Activated T-cell treated with anti-CD3 and anti-CD28 coated beads for 4 hours (primary cell): ENCODE data around the gene SMCHD1.
"Not testable (repeated sequence)": the region's sequence is repeated elsewhere in the genome, so short reads cannot be mapped to it uniquely, and the experiment has no call there.

Experiments
- DNase-seq: peaks from one replicate; pipeline ENCODE4 v3.0.0-alpha.2; 2020

The SMCHD1 gene

DNA sequence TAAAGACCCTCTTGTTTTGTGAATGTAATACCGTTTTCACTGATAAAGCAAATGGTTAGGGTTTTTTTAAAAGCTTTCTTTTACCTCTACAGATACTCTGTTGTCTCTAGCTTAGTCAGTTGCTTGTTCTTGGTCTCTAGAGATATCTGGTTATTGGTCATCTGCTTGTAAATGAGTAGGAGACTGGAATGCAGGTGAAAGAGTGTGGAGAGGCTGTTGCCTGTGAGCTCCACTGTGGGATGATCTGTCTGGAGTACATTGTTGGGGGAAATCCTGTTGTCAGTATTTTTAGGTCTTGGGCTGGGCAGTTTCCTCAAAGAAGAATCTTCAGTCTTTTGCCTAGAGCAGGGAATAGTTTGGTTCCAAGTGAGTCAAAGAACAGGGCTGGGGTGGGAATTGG, 67.7 kb downstream of the SMCHD1 start:
- no peak for DNase-seq

DNA sequence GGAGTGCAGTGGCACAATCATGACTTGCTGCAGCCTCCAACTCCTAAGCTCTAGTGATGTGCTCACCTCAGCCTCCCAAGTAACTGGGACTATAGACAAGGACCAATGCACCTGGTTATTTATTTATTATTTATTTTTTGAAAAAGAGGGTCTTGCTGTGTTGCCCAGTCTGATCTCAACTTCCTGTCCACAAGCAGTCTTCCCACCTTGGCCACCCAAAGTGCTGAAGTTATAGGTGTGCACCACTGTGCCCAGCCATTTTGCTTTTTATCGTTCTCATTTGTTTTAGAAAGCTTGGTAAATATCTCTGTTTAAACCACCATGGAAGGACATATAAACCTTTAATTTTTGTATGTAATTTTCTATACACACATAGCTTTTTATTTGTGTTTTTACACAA, 74.2 kb downstream of the SMCHD1 start:
- DNase-seq: no peak

DNA sequence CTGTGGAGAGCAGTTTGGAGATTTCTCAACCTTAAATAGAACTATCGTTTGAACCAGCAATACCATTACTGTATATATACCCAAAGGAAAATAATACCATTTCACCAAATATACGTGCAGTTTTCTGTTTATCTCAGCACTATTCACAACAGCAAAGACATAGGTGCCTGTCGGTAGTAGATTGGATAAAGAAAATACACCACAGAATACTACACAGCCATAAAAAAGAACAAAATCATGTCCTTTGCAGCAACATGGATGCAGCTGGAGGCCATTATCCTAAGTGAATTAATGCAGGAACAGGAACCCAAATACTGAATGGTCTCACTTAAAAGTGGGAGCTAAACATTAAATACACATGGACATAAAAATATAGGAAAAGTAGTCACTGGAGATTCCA, 81.3 kb downstream of the SMCHD1 start:
- DNase-seq: no peak

DNA sequence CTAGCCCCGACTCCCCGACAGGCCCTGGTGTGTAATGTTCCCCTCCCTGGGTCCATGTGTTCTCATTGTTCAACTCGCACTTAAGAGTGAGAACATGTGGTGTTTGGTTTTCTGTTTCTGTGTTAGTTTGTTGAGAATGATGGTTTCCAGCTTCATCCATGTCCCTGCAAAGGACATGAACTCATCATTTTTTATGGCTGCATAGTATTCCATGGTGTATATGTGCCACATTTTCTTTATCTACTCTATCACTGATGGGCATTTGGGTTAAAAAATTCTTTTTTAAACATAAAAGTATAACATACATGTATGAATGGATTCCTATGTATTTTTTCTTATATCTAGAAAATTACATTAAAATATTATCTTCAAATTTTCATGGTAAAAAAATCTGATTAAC, 84.6 kb downstream of the SMCHD1 start:
- not testable (repeated sequence) for DNase-seq

DNA sequence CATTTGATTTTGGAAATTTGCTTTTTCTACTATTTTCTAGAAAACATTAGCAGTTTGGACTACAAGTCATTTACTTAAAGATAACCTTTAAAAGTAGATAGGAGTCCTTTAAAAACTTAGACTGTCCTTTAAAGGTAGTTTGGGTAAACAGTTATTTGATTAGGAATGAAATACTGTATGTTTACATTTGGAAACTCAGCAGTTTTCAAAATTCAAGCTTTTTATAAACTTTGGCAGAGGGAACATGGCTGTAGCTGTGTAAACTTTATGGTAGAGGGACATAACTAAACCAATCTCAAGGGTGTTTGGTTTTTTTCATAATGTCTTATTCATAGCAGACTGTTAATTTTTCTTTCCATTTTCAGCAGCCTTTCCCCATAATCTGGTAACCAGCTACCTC, 90.7 kb downstream of the SMCHD1 start:
- DNase-seq: no peak

DNA sequence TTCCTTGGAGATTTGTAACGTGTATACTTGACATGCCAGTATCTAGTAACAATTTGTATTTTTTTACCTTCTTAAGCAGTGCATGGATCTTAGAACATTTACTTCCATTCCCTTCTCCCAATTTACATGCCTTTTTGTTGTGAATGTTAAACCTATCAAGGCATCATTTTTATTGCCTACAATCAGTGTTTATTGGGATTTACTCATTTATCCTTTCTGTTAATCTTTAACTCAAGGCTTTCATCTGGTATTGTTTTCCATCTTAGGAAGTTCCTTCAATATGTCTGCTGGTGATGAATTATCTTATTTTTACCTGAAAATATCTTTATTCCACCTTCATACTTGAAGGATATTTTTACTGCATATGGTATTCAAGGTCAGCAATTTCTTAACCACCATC, 102.8 kb downstream of the SMCHD1 start:
- no peak for DNase-seq

DNA sequence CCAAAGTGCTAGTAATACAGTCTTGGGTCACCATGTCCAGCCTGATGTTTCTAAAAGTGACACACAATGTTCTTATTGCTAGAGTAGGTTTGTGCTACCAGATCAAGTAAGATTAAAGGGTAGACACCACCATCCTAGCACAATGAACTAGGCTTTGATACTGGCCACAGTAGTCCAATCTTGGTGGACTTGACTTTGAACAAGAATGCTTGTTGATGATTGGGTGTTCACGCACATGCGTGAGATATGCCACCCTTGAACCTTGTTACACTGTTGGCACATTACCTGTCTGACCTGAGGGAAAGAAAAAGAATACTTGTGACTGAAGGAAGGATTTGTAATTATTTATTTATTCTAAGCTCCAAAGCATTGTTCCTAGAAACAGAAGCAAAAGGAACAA, 119.1 kb downstream of the SMCHD1 start:
- no peak for DNase-seq

DNA sequence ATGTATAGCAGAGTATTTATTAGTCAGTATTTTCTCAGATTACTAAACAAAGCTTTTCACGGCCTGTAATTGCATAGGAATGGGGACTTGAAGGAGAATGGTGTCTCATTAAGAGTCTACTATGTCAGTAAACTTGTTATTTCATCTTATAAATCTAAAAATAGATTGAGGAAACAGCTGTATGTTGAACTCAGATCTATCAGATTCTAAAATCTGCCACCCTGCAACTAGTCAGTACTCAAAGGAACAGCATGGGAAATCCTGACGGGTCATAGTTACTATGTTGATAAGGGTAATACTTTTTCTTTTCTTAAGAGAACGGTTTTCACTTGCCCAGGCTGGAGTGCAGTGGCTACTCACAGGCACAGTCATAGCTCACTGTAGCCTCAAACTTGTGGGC, 121.1 kb downstream of the SMCHD1 start:
- no peak for DNase-seq

DNA sequence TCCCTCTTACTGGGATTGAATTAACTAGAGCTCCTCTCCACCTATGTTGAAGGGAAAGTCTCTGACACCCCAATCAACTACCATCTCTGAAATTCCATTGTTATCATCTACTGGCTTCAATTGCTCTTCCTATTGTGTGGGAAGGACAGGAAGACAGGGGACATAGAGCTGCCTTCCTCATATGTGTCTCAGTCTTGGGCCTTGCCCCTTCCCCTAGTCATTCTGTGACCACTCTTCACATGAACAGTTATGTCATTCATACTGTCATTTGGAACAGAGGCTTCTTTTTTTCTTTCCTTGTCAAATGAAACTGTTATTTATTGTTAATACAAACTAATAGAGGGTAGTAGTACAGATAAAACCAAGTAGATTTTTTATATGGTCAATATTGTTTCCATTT, 121.7 kb downstream of the SMCHD1 start:
- DNase-seq: no peak

DNA sequence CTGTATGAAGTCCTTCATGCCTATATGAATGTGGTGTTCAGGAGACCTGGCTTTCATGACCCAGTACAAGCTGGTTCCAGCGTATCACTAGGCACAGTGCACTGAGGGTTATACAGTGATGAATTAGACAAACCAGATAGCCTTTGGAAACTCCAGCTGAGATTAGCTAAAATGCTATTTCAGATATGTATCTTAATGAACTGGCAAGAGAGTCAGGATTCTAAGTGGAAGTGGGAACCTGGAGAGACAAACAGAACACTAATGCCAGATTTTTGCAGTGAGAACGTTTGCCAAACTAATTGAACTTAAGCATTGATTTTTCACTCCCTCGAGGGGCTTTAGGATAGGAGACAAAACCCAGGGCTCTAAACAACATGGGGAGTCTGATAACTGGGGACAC, 125.2 kb downstream of the SMCHD1 start:
- DNase-seq: no peak

DNA sequence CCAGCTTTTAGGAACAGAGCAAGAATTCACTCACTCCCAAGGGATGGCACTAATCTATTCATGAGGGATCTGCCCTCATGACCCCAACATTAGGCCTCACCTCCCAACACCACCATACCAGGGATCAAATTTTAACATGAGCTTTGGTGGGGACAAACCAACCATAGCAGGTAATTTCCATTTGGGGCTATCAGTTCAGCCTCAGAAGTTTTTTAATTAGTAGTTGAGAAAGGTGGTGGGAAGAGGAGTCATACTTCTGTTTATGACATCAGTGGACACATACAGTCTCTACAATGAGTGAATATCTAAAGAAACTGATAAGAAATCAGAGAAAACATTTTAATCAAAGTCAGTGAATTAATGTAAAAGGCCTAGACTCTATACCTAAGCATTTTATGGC, 131.7 kb downstream of the SMCHD1 start:
- no peak for DNase-seq

DNA sequence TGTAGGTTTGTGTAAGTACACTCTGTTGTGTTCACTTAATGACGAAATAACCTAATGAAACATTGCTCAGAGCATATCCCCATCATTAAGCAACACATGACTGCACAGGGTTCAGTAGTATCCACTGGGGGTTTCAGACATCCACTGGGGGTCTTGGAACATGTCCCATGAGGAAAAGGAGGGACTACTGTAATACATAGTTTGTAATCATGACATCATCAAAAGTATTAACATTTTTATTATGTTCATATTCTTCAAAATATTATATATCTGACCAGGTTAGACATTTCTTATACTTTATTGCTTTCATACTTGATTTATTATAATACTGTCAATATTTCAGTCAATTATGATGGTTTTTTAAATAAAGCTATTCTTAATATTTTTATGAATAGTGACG, 136.9 kb downstream of the SMCHD1 start:
- DNase-seq: no peak

DNA sequence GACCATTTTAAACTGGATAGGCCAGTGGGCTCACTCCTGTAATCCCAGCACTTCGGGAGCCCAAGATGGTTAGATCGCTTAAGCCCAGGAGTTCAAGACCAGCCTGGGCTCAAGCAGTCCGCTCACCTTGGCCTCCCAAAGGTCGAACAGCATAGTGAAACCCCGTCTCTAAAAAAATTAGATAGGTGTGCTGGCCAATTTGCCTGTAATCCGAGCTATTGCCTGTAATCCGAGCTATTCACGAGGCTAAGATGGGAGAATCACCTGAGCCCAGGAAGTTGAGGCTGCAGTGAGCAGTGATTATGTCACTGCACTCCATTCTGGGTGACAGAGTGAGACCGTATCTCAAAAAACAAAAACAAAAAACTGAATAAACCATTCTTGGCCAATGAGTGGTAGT, 138.6 kb downstream of the SMCHD1 start:
- no peak for DNase-seq

DNA sequence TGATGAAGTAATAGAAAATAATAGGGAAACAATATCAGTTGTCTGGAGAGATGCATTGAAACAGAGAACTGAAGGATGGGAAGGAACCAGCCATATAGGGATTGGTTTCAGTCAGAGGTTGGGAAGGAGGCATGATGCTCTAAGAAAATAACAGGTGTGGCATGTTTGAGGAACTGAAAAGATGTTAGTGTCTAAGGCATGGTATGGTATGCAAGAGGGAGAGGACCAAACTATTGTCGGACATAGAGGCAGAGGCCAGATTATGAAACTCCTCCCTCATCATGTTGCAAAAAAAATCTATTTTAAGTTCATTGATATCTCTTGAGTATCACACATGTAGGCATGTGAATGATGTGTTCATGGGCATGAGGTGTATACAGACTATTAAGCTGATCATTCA, 142.4 kb downstream of the SMCHD1 start:
- no peak for DNase-seq

DNA sequence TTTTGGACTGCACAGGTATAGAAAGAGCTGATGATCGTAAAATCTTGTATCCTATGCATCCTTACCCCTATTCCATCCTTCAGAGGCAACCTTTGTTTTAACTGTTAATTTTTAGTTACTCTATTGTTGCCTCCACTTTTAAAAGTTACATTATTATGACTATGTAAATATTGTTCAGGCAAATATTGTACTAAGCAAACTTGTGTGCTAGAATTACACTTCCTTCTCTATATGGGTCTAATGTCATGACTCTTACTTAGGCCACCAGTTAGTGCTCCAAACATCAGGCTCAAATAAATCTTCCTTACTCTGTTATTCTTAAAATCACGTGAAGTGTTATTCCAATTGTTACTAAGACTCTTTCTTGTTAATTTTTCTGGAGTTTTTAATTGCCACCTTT, 143.8 kb downstream of the SMCHD1 start:
- no peak for DNase-seq

DNA sequence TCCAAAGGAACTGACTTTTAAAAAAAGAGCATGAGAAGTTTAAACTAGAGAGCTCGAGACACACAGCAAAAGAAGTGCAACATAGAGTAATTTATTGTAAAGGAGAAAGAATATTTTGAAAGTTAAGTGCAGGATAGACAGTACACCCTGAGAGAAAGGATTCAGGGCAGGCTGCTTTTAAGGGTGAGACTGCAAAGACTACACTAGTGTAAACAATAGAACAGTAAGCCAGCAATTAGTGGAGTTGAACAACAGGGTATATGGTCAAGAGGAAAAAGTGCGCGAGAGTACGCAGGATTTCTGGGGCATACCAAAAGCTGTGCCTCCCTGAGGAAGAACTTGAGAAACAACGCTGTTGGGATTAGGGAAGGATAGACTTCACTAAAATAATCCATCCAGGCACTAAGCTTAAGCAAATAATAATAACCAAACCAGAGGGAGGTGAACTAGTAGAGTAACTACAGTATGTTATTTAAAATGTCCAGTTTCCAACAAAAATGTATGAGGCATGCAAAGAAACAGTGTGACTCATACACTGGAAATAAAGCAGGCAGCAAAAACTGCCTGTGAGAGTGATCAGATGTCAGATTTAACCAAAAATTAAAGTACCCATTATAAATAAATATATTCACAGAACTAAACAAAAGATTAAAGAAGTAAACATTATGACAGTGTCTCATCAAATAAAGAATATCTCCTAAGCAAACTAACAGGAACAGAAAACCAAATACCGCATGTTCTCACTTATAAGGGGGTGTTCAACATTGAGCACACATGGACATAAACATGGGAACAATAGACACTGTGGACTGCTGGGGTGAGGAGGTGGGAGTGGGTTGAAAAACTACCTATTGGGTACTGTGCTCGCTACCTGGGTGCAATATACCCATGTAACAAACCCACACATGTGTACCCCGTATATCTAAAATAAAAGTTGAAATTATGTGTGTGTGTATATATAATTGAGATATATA, 150.7 kb downstream of the SMCHD1 start:
- DNase-seq: no peak

DNA sequence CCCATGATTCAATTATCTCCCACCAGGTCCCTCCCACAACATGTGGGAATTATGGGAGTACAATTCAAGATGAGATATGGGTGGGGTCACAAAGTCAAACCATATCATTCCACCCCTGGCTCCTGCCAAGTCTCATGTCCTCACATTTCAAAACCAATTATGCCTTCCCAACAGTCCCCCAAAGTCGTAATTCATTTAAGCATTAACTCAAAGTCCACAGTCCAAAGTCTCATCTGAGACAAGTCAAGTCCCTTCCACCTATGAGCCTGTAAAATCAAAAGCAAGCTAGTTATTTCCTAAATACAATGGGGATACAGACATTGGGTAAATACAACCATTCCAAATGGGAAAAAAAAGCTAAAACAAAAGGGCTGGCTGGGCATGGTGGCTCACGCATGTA, 153.1 kb downstream of the SMCHD1 start:
- not testable (repeated sequence) for DNase-seq

DNA sequence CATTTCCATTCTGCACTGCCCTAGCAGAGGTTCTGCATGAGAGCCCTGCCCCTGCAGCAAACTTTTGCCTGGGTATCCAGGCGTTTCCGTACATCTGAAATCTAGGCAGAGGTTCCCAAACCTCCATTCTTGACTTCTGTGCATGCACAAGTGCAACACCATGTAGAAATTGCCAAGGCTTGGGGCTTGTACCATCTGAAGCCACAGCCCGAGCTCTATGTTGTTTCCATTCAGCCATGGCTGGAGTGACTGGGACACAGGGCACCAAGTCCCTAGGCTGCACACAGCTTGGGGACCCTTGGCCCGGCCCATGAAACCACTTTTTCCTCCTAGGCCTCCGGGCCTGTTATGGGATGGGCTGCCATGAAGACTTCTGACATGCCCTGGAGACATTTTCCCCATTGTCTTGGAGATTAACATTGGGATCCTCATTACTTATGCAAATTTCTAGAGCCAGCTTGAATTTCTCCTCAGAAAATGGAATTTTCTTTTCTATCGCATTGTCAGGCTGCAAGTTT, 154.2 kb downstream of the SMCHD1 start:
- not testable (repeated sequence) for DNase-seq

DNA sequence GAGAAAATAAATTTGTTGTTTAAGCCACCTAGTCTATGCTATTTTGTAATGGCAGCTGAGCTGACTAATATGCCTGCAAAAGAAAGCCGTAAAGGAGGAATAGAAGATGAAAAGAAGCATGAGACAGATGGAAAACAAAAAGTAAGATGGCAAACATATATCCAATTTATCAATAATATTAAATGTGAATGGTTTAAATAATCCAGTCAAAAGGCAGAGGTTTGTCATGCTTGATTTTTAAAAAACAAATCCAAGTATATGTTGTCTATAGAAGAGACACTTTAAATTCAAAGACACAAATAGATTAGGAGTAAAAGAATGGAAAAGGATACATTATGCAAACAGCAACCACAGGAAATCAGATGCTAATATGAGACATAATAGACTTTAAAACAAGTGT, 155.9 kb downstream of the SMCHD1 start:
- DNase-seq: no peak

DNA sequence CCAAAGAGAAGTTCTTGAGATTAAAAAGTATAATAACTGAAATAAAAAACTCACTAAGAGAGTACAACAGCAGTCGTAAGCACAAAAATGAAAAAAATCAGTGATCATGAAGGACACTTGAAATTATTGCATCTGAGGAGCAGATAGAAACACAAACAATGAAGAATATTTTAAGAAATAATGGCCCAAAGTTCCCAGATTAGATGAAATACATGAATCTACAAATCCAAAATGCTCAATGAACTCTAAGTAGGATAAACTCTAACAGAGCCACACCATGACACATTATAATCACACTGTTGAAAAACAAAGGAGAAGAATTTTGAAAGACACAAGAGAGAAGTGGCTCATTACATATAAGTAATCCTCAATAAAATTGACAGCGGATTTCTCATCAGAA, 159.4 kb downstream of the SMCHD1 start:
- DNase-seq: no peak

DNA sequence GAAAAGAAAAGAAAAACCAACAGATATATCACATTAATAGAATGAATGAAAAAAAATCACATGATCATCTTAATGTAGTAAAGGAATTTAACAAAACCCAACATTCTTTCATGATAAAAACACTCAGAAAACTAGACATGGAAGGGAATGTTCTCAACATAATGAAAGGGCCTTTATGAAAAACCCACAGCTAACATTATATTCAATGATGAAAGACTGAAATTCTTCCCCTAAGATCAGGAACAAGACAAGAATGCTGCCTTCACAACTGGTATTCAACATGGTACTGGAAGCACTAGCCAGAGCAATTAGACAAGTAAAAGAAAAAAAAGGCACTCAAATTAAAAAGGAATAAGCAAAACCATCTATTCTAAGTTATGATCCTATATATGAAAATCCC, 162.8 kb downstream of the SMCHD1 start:
- no peak for DNase-seq

DNA sequence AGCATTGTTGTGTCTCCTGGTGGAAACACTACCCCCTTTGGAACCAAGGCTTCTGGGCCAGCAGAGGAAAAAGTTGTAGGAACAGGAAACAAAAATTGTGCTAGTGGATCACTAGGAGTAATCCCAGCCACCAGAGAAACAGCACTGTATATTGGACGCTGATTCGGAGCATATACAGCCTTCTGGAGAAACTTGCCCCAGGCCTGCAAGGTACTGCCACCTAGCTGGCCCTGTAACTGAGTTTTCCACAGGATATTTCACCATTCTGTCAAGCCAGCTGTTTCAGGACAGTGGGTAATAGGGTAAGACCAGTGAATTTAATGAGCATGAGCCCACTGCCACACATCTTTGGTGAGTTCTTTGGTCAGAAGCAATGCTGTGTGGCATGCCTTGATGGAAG, 166.2 kb downstream of the SMCHD1 start:
- DNase-seq: no peak

DNA sequence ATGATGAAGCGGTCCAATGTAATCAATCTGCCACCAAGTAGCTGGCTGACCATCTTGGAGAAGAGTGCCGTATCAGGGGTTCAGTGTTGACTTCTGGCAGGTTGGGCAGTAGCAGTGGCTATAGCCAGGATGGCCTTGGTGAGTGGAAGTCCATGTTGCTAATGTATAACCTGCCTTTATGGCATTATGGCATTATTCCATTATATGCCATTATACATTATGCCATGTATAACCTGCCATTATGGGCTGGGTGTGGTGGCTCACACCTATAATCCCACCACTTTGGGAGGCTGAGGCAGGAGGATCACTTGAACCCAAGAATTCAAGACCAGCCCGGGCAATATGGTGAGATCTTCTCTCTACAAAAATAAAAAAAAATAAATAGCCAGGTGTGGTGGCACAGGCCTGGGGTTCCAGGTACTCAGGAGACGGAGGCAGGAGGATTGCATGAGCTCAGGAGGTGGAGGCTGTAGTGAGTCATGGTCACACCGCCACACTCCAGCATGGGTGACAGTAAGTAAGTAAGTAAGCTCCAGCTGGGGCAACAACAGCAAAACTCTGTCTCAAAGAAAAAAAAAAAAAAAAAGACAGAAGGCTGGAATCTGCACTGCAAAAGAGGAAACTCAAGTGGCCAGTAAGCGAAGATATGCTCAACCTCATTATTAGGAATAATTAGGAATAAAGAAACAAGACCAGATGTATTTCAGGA, 166.8 kb downstream of the SMCHD1 start:
- no peak for DNase-seq

DNA sequence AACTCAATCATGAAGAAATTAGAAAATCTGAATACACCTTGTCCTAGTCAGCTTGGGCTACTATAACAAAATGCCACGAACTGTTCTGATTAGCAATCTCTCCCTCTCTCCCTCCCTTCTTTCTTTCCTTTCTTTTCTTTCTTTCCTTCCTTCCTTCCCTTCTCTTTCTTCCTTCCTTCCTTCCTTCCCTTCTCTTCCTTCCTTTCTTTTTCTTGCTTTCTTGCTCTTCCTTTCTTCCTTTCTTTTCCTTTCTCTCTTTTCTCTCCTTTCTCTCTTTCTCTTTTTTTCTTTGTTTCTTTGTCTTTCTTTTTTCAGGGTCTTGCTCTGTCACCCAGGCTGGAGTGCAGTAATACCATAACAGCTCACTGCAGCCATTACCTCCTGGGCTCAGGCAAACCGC, 167.7 kb downstream of the SMCHD1 start:
- no peak for DNase-seq
